ENCODE data around the gene ACAA1. TPM values are rescaled to one million over a fixed set of nuclear protein-coding genes. Genes with fewer than 3 reads are reported as not detected.
A peak's percentile ranks its signal among the peaks of the same experiment; 100 is the strongest.

ACAA1 gene
- polyA plus RNA-seq, 4 donors, result 114 to 143 (median 128) TPM

DNA sequence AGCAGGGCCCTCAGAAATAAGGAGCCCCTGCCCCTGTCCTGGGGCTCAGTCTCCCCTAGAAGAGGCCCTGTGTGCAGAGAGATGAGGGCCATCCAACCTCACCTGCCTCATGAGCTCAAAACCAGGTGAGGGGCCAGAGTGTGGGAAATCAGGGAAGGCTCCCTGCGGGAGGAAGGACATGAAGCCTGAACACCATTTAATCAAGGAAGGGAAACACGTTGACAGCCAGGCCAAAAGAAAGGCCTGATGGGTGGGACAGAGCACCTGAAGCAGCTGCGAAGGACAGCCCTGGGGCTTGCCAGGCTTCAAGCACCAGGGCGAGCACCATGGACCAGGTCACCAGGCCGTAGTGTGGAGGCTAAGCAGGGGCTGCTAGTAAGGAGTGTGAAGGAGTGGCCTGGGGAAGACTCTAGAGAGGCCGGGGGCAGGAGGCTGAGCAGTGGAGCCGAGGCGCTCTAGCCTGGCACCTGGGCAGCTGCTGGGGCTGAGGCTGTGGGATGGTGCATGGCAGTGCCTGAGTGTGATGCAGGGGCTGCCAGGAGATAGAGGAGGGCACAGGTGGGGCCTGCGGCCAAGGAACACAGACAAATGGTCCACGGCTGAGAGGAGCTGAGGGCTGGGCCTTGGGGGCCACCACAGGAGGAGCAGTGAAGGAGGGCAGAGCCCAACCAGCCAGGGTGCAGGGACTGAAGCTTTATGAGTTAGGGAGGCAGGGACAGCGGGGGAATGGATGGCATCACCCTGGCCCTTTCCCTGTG, 16.1 kb downstream of the ACAA1 start:
- no peak for DNase-seq (ENCODE audit: low read depth in 4 of 4, low spot score in 3 of 4)

DNA sequence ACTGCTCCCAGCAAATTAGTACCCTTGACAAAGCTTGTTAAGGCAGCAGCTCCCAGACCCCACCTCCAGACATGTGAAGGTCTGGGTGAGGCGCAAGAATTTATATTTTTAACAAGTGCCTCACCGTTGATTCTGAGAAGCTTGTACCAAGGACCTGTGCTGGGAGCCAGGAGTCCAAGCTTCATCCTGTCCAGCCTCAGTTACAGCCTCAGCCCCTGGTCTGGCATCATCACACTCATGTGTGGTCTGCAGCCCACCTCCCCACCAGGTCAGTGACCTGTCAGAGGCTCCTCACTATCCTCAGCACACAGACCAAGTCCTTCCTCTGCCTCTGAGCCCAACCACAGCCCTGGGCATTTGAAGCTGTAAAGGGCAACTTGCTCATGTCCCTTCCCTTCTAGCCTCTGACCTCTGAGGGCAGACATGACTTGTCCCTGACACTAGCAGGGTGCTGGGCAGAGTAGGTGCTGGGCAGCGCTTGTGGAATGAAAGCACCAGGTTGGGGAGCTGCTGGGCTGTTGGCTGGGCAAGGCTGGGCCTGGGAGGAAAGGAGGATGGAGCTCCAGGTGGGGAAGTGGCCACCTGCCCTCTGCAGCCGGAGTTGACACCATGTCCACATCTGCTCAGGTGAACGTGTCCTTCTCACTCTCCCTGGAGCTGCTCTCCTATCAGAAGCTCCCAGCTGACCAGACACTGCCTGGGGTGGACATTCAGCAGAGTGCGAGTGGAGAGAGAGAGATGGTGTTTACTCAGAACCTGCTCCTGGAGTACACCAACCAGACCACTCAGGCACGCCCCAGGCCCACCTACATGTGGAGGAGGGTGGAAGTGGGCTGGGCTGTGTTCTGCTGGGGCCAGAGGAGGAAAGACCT, 16.9 kb downstream of the ACAA1 start:
- no peak for DNase-seq (ENCODE audit: low read depth in 4 of 4, low spot score in 3 of 4)

DNA sequence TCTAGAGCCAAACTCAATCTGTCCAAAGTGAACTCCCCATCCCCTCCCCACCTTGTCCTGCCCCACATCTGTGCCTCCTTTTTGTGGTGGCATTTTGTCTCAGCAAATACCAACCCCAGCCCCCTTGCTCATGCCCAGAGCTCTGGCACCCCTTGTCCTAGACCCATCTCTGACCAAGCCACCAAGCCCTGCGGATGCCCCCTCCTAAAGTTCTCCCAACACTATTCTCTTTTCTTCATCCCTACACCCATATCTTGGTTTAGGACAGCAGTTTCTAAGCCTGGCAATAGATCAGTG, 17.7 kb downstream of the ACAA1 start:
- no peak for DNase-seq (ENCODE audit: low read depth in 4 of 4, low spot score in 3 of 4)

DNA sequence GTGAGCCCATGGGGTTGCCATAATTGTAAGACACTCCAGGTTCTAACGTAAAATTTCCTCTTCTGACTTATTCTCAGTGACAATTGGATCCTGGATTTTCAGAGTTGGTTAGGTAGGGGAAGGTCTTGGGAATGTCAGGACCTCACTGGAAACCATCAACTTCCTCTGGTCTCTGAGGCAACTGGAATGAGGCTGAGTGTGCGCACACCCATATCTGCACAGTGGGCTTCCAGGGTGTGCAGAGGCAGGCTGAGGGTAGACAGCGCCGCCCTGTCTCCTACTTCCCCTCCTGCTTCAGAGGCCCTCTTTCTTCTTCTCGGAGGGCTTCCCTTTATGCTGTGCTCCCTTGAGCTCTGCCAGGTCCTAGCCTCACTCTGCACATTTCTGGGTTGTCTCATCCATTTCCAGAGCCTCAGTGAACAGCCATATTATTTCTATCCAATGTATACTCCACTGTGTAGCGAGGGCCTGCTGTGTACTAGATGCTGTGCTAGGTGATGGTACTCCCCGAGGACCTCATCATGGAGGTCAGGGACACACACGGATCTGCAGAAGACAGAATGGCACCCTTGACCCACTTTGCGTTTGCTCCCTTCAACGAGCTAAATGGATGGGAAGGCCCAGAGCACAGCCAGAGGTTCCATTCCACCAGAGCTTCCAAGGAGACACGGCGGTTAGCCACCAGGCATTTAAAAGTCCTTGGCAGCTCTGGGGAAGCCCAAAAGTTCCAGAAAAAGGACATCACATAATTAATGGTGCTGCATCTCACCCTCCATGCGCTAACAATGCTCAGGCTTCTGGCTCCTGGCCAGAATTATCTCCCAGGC, 18.3 kb downstream of the ACAA1 start:
- DNase-seq (ENCODE audit: low read depth in 4 of 4, low spot score in 3 of 4), result no peak

- peak in 1 of 4 donors; percentile 15 for DNase-seq (ENCODE audit: low read depth in 4 of 4, low spot score in 3 of 4)
Observed at GRCh38 chr3:38117748-38118420, 19.0 kb downstream of the ACAA1 start.

DNA sequence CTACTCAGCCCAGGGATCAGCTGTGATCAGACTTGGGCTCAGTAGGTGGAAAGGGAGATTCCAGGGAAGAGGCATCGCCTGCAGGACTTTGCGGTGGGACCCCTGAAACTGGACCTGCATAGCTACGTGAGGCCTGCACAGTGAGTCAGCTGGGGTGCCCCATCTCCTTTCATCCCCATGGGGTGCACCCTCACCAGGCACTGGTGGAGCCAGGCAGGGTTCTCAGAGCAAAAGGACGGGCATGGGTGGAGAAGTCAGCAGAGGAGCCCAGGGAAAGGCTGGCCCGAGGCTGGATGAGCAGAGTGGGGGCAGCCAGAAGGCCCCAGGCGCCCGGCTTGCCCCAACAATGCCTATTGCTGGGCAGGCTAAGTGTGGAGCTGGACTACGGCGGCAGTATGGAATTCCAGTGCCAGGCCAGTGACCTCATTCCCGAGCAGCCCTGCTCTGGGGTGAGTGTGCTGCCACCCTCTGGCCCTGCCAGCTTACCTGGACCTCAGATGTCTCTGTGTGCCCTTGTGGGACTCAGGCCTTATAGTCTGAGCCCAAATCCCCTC, 19.7 kb downstream of the ACAA1 start:
- DNase-seq (ENCODE audit: low read depth in 4 of 4, low spot score in 3 of 4), result no peak

DNA sequence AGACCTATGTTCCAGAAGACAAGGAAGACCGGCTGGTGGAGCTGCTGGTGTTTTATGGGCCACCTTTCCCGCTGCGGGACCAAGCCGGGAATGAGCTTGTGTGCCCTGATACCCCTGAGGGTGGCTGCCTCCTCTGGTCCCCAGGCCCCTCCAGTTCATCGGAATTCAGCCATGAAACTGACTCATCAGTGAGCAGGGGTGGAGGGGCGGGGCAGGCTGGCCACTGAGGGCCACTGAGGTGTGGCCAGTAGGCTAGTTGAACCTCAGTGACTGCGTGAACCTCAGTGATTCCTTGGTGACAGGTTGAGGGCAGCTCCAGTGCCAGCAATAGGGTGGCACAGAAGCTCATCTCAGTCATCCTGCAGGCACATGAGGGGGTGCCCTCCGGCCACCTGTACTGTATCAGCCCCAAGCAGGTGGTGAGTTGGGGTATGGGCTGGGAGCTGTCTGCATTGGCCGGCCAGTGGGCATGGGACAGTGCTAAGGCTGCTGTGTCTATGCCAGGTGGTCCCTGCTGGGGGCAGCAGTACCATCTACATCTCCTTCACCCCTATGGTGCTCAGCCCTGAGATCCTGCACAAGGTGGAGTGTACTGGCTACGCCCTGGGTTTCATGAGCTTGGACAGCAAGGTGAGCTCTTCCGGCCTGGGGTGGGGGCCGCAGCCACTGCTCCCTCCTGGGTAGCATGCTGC, 20.3 kb downstream of the ACAA1 start:
- no peak for DNase-seq (ENCODE audit: low read depth in 4 of 4, low spot score in 3 of 4)

DNA sequence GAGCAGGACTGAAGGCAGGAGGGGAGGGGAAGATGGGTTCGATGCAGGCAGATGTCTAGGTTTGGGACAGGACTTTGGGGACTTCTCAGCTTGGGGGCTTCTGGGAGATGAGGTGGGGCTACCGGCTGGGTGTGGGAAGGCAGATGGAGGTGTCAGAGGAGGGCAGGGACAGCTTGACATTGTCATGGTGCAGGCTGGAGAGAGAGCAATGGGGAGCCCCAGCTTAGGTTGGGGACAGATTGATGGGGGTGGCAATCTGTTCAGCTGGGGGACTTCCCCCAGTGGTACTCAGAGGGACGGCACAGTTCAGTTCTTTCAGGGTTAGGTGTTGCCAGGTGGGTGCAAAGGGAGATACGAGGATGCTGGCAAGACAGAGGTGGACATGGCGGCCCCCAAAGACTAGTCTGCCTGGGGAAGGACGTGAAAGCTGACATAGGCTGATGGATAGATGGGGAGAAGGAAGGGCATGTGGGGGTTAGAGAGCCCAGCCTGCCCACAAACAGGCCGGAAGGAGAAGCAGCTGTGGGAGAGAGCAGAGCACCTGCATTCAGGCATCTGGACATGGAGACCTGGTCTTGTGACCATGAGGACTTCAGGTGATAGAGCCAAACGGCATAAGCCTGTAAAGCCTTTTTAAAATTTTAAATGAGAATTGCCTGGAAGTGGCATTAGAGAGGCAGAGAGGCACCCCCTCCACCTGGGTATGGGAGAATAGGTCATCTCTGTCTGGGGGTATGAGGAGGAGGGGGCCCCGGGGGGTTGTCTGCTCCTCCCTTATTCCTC, 21.1 kb downstream of the ACAA1 start:
- no peak for DNase-seq (ENCODE audit: low read depth in 4 of 4, low spot score in 3 of 4)

- DNase-seq (ENCODE audit: low read depth in 4 of 4, low spot score in 3 of 4), result no peak
Observed at GRCh38 chr3:38114875-38115644, 21.9 kb downstream of the ACAA1 start.

DNA sequence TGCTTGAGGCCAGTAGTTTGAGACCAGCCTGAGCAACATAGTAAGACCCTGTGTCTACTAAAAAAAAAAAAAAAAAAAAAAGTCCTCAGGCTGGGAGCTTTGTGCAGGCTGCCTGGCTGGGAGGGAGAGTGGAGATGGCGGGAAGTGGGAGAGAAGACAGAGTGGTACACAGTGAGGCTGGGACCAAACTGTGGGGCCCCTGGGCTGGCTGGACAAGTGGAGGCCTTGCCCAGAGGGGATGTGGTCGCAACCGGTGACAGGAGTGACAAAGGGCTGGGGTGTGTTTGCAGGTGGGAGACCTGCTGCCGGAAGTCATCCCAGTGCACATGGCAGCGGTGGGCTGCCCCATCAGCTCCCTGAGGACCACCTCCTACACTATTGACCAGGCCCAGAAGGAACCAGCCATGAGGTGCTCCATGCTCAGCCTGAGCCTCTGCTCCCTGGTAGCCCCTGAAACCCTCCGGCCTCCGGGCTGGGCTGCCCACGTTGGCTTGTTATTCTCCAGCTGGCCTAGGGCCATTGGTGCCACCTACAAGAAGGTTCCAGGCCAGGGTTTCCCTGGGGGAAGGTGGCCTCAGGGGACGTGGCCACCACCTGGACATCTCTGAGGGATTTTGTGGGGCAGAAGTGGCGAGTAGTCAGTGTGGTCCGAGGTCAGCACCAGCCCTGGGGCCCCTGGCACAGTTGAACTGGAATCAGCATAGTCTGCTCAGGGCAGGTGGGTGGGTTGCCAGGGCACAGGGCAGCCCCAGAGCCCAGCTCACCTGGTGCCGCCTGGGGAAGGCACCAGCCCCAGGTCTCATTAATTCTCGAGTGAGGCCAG, 22.7 kb downstream of the ACAA1 start:
- DNase-seq (ENCODE audit: low read depth in 4 of 4, low spot score in 3 of 4), result no peak

GRCh38 chr3:38112378-38112761, 24.6 kb downstream of the ACAA1 start:
- no peak for DNase-seq (ENCODE audit: low read depth in 4 of 4, low spot score in 3 of 4)

GRCh38 chr3:38111696-38112377, 25.1 kb downstream of the ACAA1 start:
- DNase-seq (ENCODE audit: low read depth in 4 of 4, low spot score in 3 of 4), result no peak

DNA sequence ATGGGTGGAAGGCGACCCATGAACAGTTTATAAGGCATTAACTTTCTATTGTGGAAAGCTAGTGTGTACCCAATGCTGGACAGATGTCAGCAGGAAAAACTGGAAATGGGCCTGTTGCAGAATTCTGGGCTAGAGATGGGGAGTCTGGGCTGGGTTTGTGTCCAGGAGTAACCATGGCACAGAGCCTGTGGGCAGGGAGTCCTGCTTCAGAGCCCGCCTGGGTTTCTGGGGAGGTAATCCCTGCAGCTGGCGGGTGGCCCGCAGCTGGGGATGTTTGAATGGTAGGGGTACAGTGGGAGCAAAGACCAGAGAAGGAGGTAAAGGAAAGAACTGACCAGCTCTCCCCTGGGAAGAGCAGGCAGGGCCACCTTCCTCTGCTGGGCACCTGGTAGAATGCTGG, 25.7 kb downstream of the ACAA1 start:
- DNase-seq (ENCODE audit: low read depth in 4 of 4, low spot score in 3 of 4), result no peak

GRCh38 chr3:38110314-38111050, 26.4 kb downstream of the ACAA1 start:
- no peak for DNase-seq (ENCODE audit: low read depth in 4 of 4, low spot score in 3 of 4)

GRCh38 chr3:38109580-38110313, 27.2 kb downstream of the ACAA1 start:
- DNase-seq (ENCODE audit: low read depth in 4 of 4, low spot score in 3 of 4), result no peak
